ENCODE results near the gene HERC5. TPM values are rescaled to one million over a fixed set of nuclear protein-coding genes. Genes with fewer than 3 reads are reported as not detected.

The HERC5 gene
- total RNA-seq, result under 0.01 and 0.13 TPM in 2 replicates

DNA sequence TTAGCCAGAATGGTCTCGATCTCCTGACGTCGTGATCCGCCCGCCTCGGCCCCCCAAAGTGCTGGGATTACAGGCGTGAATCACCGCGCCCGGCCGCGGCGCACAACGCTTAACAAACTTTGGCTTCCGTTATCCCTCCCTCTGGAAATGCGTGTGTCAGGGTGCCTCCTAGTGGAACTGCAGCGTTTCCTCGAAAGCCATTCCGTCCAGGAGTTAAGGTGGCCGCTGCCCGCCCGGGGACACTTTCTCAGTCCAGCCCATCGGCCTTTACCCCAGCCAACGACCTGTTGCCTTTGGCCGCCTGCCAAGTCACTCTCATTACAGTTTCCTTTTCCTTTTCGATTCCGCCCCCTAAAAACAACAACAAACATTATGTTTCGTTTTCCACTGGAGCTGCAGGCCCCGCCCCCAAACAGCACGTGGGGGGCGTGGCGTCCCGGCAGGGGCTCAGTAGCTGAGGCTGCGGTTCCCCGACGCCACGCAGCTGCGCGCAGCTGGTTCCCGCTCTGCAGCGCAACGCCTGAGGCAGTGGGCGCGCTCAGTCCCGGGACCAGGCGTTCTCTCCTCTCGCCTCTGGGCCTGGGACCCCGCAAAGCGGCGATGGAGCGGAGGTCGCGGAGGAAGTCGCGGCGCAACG, at the start of gene HERC5:
Gene HERC5, plus strand, starts transcription at position 450 of the 637 bp plus-strand sequence. Its CDS starts 151 bp downstream, at position 601.
- FAIRE-seq (no peak), DNase-seq (ENCODE audit: low read depth) (peak; percentile 80)
- Histone ChIP-seq H3K36me3 (ENCODE audit: control insufficient read depth, insufficient read depth, low read length) (no peaks in the 10 kb centered on the region), H3K4me3 (ENCODE audit: low read depth, low read length) (peak within 1 kb of the TSS; percentile 36), H3K27me3 (ENCODE audit: control insufficient read depth, insufficient read depth, low read length) (peaks cover 2% of the 10 kb centered on the region)
- peak; percentile 82 for TF ChIP-seq CTCF (IDR thresholded peaks at IDR 0.05; ENCODE audit: insufficient read depth, low read length, severe bottlenecking)

GRCh38 chr4:88409206-88409605, 47.7 kb upstream of the HERC5 start:
- FAIRE-seq (no peak), DNase-seq (ENCODE audit: low read depth) (no peak)
- Histone ChIP-seq H3K4me3 (ENCODE audit: low read depth, low read length) (no peak overlapping the region), H3K36me3 (ENCODE audit: control insufficient read depth, insufficient read depth, low read length) (no peaks in the 10 kb centered on the region), H3K27me3 (ENCODE audit: control insufficient read depth, insufficient read depth, low read length) (no peaks in the 10 kb centered on the region)
- TF ChIP-seq CTCF (IDR thresholded peaks at IDR 0.05; ENCODE audit: insufficient read depth, low read length, severe bottlenecking), result no peak

DNA sequence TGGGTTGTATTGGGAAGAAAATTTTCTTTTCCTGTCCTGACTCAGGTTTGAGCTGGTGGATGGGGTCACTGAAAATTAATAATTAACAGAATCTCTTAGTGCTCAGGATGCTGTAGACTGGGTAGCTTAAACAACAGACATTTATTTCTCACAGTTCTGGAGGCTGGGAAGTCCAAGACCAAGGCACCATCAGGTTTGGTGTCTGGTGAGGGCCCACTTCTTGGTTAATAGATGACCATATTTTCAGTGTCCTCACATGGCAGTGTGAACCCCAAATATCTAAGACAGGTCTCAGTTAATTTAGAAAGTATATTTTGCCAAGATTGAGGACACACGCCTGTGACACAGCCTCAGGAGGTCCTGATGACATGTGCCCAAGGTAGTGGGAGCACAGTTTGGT, 47.1 kb upstream of the HERC5 start:
- no peak for DNase-seq (ENCODE audit: low read depth)
- H3K36me3 ChIP-seq (ENCODE audit: control insufficient read depth, insufficient read depth, low read length), result no peaks in the 10 kb centered on the region
- TF ChIP-seq CTCF (IDR thresholded peaks at IDR 0.05; ENCODE audit: insufficient read depth, low read length, severe bottlenecking), result no peak
- no peaks in the 10 kb centered on the region for H3K27me3 ChIP-seq (ENCODE audit: control insufficient read depth, insufficient read depth, low read length)
- FAIRE-seq, result no peak
- no peak overlapping the region for H3K4me3 ChIP-seq (ENCODE audit: low read depth, low read length)

DNA sequence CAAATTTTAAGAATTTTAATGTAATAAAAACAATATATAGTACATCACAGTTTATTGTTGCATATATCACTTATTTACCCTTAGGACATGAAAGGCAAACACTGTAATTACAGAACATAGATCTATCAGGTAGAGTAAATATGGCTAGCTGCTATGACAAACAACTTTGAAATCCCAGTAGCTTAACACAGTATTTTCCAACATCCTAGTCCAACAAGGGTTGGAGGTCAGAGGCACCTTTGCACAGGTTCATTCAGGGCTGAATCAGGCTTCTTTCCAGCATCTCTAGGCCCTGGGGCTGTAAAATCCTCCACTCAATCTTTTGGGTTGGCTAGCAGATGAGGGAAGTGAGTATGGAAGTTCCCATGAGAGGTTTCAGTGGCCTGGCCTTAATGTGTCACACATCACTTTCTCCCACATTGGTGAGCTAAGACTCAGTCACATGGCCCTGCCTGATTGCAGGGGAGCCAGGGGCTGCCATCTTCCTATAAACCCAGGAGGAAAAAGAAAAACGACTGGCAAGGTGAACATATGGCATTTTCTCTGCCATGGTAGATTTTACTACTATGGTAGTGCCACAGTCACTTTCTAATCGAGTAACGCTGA, 45.3 kb upstream of the HERC5 start:
- Histone ChIP-seq H3K27me3 (ENCODE audit: control insufficient read depth, insufficient read depth, low read length) (no peaks in the 10 kb centered on the region), H3K4me3 (ENCODE audit: low read depth, low read length) (no peak overlapping the region), H3K36me3 (ENCODE audit: control insufficient read depth, insufficient read depth, low read length) (no peaks in the 10 kb centered on the region)
- no peak for FAIRE-seq
- no peak for TF ChIP-seq CTCF (IDR thresholded peaks at IDR 0.05; ENCODE audit: insufficient read depth, low read length, severe bottlenecking)
- no peak for DNase-seq (ENCODE audit: low read depth)

- DNase-seq (ENCODE audit: low read depth), result no peak
- Histone ChIP-seq H3K27me3 (ENCODE audit: control insufficient read depth, insufficient read depth, low read length) (no peaks in the 10 kb centered on the region), H3K4me3 (ENCODE audit: low read depth, low read length) (no peak overlapping the region), H3K36me3 (ENCODE audit: control insufficient read depth, insufficient read depth, low read length) (no peaks in the 10 kb centered on the region)
- no peak for FAIRE-seq
- TF ChIP-seq CTCF (IDR thresholded peaks at IDR 0.05; ENCODE audit: insufficient read depth, low read length, severe bottlenecking), result no peak
Observed at GRCh38 chr4:88413801-88414200, 43.1 kb upstream of the HERC5 start.

All from bronchial epithelial cell (primary cell).